HepG2 (cell line): ENCODE data around the gene NBPF1. TPM values are rescaled to one million over a fixed set of nuclear protein-coding genes. Genes with fewer than 3 reads are reported as not detected.
"Not testable (repeated sequence)": the region's sequence is repeated elsewhere in the genome, so short reads cannot be mapped to it uniquely, and the experiment has no call there.

ENCODE experiments used
- AKNA ChIP-seq: sonication (generic); formaldehyde crosslinking; IDR thresholded peaks from 2 replicates; pipeline ENCODE4 v1.4.0; 2020; ENCODE audit warnings: missing genetic modification reagents, borderline replicate concordance
- ARID5B ChIP-seq: IDR thresholded peaks from 2 replicates; pipeline ENCODE4 v1.4.0; 2020; ENCODE audit warnings: mild to moderate bottlenecking, missing genetic modification reagents
- E2F1 ChIP-seq: sonication (generic); formaldehyde crosslinking; IDR thresholded peaks from 2 replicates; pipeline ENCODE4 v1.5.0; 2020; ENCODE audit warnings: missing genetic modification reagents
- FOXA1 ChIP-seq, 2 experiments: fragments of 450-650 bp in 1 of 2; sonication (generic) in 1 of 2; formaldehyde crosslinking in 1 of 2; IDR thresholded peaks; 2 replicates each; pipeline versions ENCODE4 v1.4.0 to v1.6.1; 2016 to 2020; ENCODE audit warnings: missing genetic modification reagents in 1 of 2
- KAT8 ChIP-seq: IDR thresholded peaks from 2 replicates; pipeline ENCODE4 v1.6.1; 2016; ENCODE audit warnings: missing genetic modification reagents, missing compliant biosample characterization
- KLF11 ChIP-seq: IDR thresholded peaks from 2 replicates; pipeline ENCODE4 v1.6.1; 2016; ENCODE audit warnings: missing compliant biosample characterization
- KLF6 ChIP-seq: IDR thresholded peaks from 2 replicates; pipeline ENCODE4 v1.8.0; 2016; ENCODE audit warnings: missing biosample characterization, missing genetic modification reagents
- MIER3 ChIP-seq: IDR thresholded peaks from 2 replicates; pipeline ENCODE4 v1.6.1; 2016; ENCODE audit warnings: missing compliant biosample characterization, borderline replicate concordance
- RFXANK ChIP-seq: IDR thresholded peaks from 2 replicates; pipeline ENCODE4 v1.6.1; 2016
- TBX3 ChIP-seq: fragments of 450-650 bp; IDR thresholded peaks from 2 replicates; pipeline ENCODE4 v1.6.1; 2017; ENCODE audit warnings: antibody characterized with exemption, mild to moderate bottlenecking, inconsistent platforms, borderline replicate concordance
- TFE3 ChIP-seq: IDR thresholded peaks from 2 replicates; pipeline ENCODE4 v1.6.1; 2016
- TGIF2 ChIP-seq: IDR thresholded peaks from 2 replicates; pipeline ENCODE4 v1.6.1; 2016; ENCODE audit warnings: control low read depth, missing compliant biosample characterization
- ZNF3 ChIP-seq: IDR thresholded peaks from 2 replicates; pipeline ENCODE4 v1.7.0; 2017; ENCODE audit warnings: inconsistent platforms
- ZNF614 ChIP-seq: IDR thresholded peaks from 2 replicates; pipeline ENCODE4 v1.6.1; 2018; ENCODE audit warnings: missing biosample characterization, missing genetic modification reagents, inconsistent platforms, borderline replicate concordance
- ZNF644 ChIP-seq: IDR thresholded peaks from 2 replicates; pipeline ENCODE4 v1.6.1; 2016; ENCODE audit warnings: low read depth
- polyA plus RNA-seq, 8 experiments: library from polyadenylated mRNA; depleted of rRNA in 3 of 8; stranded (reverse) in 7 of 8; unstranded in 1 of 8; fragments of >200 nt; fragmentation: Illumina TruSeq in 4 of 8; extraction: Trizol in 4 of 8; gene quantifications; 2 replicates each; pipeline versions ENCODE4 v1.2.1 to v1.2.3, GENCODE V29; 2011 to 2016; ENCODE audit warnings: low read depth in 4 of 8, missing spikeins in 1 of 8, mixed read lengths in 1 of 8; ENCODE audit not compliant: insufficient read depth in 1 of 8
- total RNA-seq, 5 experiments: library from RNA; depleted of rRNA; stranded (reverse); fragments of >200 nt; fragmentation: Illumina TruSeq; extraction: Trizol; gene quantifications; 2 replicates each; pipeline ENCODE4 v1.2.3, GENCODE V29; 2016; ENCODE audit warnings: low read depth in 1 of 5
- TF ChIP-seq, protein P1 (sequence below), 2 experiments: sonication (generic) in 1 of 2; formaldehyde crosslinking in 1 of 2; IDR thresholded peaks; 2 replicates each; pipeline versions ENCODE4 v1.4.0 to v1.6.1; 2018 to 2020; ENCODE audit warnings: missing genetic modification reagents in 2 of 2, borderline replicate concordance in 1 of 2, low read depth in 1 of 2, mild to moderate bottlenecking in 1 of 2, missing biosample characterization in 1 of 2

Gene NBPF1
- total and polyA plus RNA-seq, 2 of the 13 experiments (the other 11 are each of a cell fraction or from before 2014, with no cell fraction given): 30.3 to 35.6 TPM

DNA sequence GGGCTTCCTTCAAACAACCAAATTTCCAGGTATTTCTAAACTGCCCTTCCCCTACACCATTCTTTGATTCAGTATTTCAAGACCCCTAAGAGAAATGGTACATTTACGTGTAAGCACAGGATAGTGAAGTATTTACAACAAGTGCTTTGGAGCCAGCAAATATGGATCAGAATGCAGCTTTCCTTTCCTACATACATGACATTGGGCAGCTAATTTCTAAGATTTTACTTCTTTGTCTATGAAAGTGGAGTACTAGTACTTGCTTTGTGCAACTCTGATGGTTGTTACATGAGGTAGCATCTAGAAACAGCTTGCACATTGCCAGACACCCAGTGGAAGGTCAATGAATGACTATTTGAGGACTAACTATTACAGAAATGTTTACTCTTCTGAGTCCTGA is 38.2 kb upstream of the NBPF1 start (continued):
- peak; percentile 50; the same call in 1 of the 2 replicates for TF ChIP-seq E2F1 (CRISPR knock-in tag)
- TF ChIP-seq AKNA: peak; percentile 33; the same call in 1 of the 2 replicates
- TF ChIP-seq FOXA1 (IDR thresholded peaks at IDR 0.05): not testable (repeated sequence)
- TF ChIP-seq FOXA1 (CRISPR knock-in tag; IDR thresholded peaks at IDR 0.05): peak; percentile 55; the same call in 1 of the 2 replicates
- TF ChIP-seq ZNF614 (CRISPR knock-in tag): peak; percentile 70; the same call in 1 of the 2 replicates
- peak; percentile 24; the same call in 1 of the 2 replicates for TF ChIP-seq TBX3
- TF ChIP-seq KLF11 (CRISPR knock-in tag): peak; percentile 53; the same call in 1 of the 2 replicates
- TF ChIP-seq TFE3 (CRISPR knock-in tag): 0 out of 2 replicates have a peak, but pooled peaks have one; percentile 22
- peak; percentile 76 for TF ChIP-seq KLF6 (CRISPR knock-in tag)
- TF ChIP-seq ZNF644 (CRISPR knock-in tag): peak; percentile 62
- TF ChIP-seq, protein P1, sequence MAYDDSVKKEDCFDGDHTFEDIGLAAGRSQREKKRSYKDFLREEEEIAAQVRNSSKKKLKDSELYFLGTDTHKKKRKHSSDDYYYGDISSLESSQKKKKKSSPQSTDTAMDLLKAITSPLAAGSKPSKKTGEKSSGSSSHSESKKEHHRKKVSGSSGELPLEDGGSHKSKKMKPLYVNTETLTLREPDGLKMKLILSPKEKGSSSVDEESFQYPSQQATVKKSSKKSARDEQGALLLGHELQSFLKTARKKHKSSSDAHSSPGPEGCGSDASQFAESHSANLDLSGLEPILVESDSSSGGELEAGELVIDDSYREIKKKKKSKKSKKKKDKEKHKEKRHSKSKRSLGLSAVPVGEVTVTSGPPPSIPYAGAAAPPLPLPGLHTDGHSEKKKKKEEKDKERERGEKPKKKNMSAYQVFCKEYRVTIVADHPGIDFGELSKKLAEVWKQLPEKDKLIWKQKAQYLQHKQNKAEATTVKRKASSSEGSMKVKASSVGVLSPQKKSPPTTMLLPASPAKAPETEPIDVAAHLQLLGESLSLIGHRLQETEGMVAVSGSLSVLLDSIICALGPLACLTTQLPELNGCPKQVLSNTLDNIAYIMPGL (CRISPR knock-in tag; IDR thresholded peaks at IDR 0.05; ENCODE audit: borderline replicate concordance in 1 of 2, low read depth in 1 of 2): 0 out of 4 replicates have a peak, but pooled peaks of 1 of the 2 experiments have one; percentile 49
- peak; percentile 68; the same call in 1 of the 2 replicates for TF ChIP-seq MIER3 (CRISPR knock-in tag)
- TF ChIP-seq RFXANK (CRISPR knock-in tag): peak; percentile 78; the same call in 1 of the 2 replicates
- TF ChIP-seq TGIF2 (CRISPR knock-in tag): peak; percentile 45; the same call in 1 of the 2 replicates
- TF ChIP-seq ZNF3: peak; percentile 91
- TF ChIP-seq ARID5B: peak; percentile 59
- 0 out of 2 replicates have a peak, but pooled peaks have one; percentile 38 for TF ChIP-seq KAT8
